Keratinocyte (primary cell): ENCODE measurements around the gene TAPBP. TPM values are rescaled to one million over a fixed set of nuclear protein-coding genes. Genes with fewer than 3 reads are reported as not detected.
A peak's percentile ranks its signal among the peaks of the same experiment; 100 is the strongest.

Experiments used
- DNase-seq: peaks from one replicate; pipeline ENCODE4 v3.0.0-alpha.2; 2011; ENCODE audit warnings: low read depth, missing footprints, low spot score
- FAIRE-seq: peaks from 2 replicates; lab custom pipeline; 2011; peaks lifted over from hg19 to GRCh38; lab: Jason Lieb, UNC
- H2AFZ ChIP-seq: 2 replicates; pipeline ENCODE4 v1.6.0; 2012; ENCODE audit warnings: low read length, control low read depth, inconsistent platforms; ENCODE audit not compliant: control insufficient read depth
- H3K27ac ChIP-seq: 2 replicates; pipeline ENCODE4 v1.5.1; 2011; ENCODE audit warnings: low read length; ENCODE audit not compliant: control insufficient read depth, insufficient read depth
- H3K27me3 ChIP-seq: 3 replicates; pipeline ENCODE4 v1.6.0; 2011; ENCODE audit warnings: low read length; ENCODE audit not compliant: control insufficient read depth, insufficient read depth; ENCODE audit errors: extremely low read depth
- H3K36me3 ChIP-seq, 2 experiments: 2 replicates in 1 of 2; 3 replicates in 1 of 2; pipeline ENCODE4 v1.5.1; 2011; ENCODE audit warnings: low read length in 2 of 2, mild to moderate bottlenecking in 1 of 2; ENCODE audit not compliant: control insufficient read depth in 2 of 2, insufficient read depth in 2 of 2; ENCODE audit errors: extremely low read depth in 1 of 2
- H3K4me1 ChIP-seq: 3 replicates; pipeline ENCODE4 v1.5.1; 2011; ENCODE audit warnings: low read length; ENCODE audit not compliant: control insufficient read depth, insufficient read depth; ENCODE audit errors: extremely low read depth
- H3K4me2 ChIP-seq: 3 replicates; pipeline ENCODE4 v1.6.0; 2011; ENCODE audit warnings: low read depth, low read length; ENCODE audit not compliant: control insufficient read depth, insufficient read depth; ENCODE audit errors: extremely low read depth
- H3K4me3 ChIP-seq, 3 experiments: fragments of 200-600 bp in 1 of 3; sonication (generic) in 1 of 3; 2 replicates in 2 of 3; 3 replicates in 1 of 3; pipeline ENCODE4 v1.5.1; 2011 to 2016; ENCODE audit warnings: low read length in 3 of 3, mild to moderate bottlenecking in 3 of 3, control low read depth in 2 of 3, inconsistent platforms in 1 of 3, low read depth in 1 of 3, mixed read lengths in 1 of 3, mixed run types in 1 of 3, moderate library complexity in 1 of 3; ENCODE audit not compliant: control insufficient read depth in 2 of 3, insufficient read depth in 2 of 3; ENCODE audit errors: extremely low read depth in 1 of 3
- H3K79me2 ChIP-seq: 2 replicates; pipeline ENCODE4 v1.6.0; 2012; ENCODE audit warnings: low read length; ENCODE audit not compliant: control insufficient read depth, insufficient read depth
- H3K9ac ChIP-seq: 3 replicates; pipeline ENCODE4 v1.6.0; 2011; ENCODE audit warnings: low read length; ENCODE audit not compliant: control insufficient read depth, insufficient read depth; ENCODE audit errors: extremely low read depth
- H3K9me1 ChIP-seq: 3 replicates; pipeline ENCODE4 v1.6.0; 2011; ENCODE audit warnings: low read length; ENCODE audit not compliant: control insufficient read depth, insufficient read depth; ENCODE audit errors: extremely low read depth
- H3K9me3 ChIP-seq: 2 replicates; pipeline ENCODE4 v1.5.1; 2012; ENCODE audit warnings: low read depth, low read length; ENCODE audit not compliant: control insufficient read depth
- H4K20me1 ChIP-seq: 3 replicates; pipeline ENCODE4 v1.6.0; 2011; ENCODE audit warnings: low read length; ENCODE audit not compliant: control insufficient read depth, insufficient read depth; ENCODE audit errors: extremely low read depth
- EZH2 ChIP-seq: IDR thresholded peaks from one replicate; pipeline ENCODE4 v1.6.1; 2012; ENCODE audit warnings: inconsistent platforms, mild to moderate bottlenecking, low read length, moderate library complexity
- dilution Hi-C: fragments of 300-500 bp; cut with MboI; formaldehyde crosslinking; loops from one replicate; pipeline ENCODE4 v1.7.0; 2020; ENCODE audit warnings: low sequenced_read_pairs; ENCODE audit not compliant: extremely low pct_ligation_motif_present
- polyA plus RNA-seq, 5 experiments: library from polyadenylated mRNA; depleted of rRNA in 3 of 5; stranded (reverse) in 3 of 5; stranded (forward) in 1 of 5; unstranded in 1 of 5; fragments of >200 nt; gene quantifications; 1 replicate in 1 of 5; 2 replicates in 3 of 5; 3 replicates in 1 of 5; pipeline versions ENCODE4 v1.2.1 to v1.2.3, GENCODE V29; 2011 to 2012; ENCODE audit warnings: missing spikeins in 2 of 5, low read depth in 1 of 5, low replicate concordance in 1 of 5
- TF ChIP-seq, protein P1 (sequence below), 3 experiments: IDR thresholded peaks in 1 of 3; conservative IDR thresholded peaks in 1 of 3; optimal IDR thresholded peaks in 1 of 3; 2 replicates in 2 of 3; 3 replicates in 1 of 3; pipeline versions ENCODE3 to v1.5.1; 2011; ENCODE audit warnings: low read length in 3 of 3, mild to moderate bottlenecking in 3 of 3, moderate library complexity in 2 of 3, control low read depth in 1 of 3, inconsistent platforms in 1 of 3; ENCODE audit not compliant: insufficient read depth in 2 of 3; ENCODE audit errors: extremely low read depth in 1 of 3

The TAPBP gene
- polyA plus RNA-seq, 1 donor (not counting 4 experiments of a cell fraction or from before 2014, with no cell fraction given) = 22.2 TPM

DNA sequence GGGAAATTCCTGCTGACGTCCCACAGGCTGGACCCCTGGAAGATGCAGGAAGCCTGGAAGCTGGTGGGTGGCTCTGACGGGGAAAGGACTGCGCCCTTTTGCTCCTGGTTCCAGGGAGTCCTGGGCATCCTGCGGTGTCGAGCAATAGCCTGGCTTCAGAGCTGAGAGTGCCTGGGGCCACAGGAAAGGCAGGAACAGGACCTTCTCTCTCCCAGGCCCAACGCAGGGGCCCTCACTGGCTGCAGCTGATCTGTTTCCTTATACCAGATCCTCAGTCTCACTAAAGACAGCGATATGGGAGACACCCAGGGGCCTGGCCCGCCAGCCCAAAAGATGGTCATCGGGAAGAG lies 35.5 kb downstream of the TAPBP start:
- DNase-seq (no peak), FAIRE-seq (no peak)
- peaks cover 34% of the 10 kb centered on the region for H4K20me1 ChIP-seq
- dilution Hi-C loops = no loop called here
- H3K27me3 ChIP-seq = no peaks in the 10 kb centered on the region
- H3K27ac ChIP-seq = no peak overlapping the region
- no peaks in the 10 kb centered on the region for H3K9me3 ChIP-seq
- H3K4me3 ChIP-seq = no peak overlapping the region
- H3K9ac ChIP-seq = no peak overlapping the region
- H2AFZ ChIP-seq = no peak overlapping the region
- no peak overlapping the region for H3K4me2 ChIP-seq
- peaks cover 31% of the 10 kb centered on the region for H3K4me1 ChIP-seq
- TF ChIP-seq, protein P1, sequence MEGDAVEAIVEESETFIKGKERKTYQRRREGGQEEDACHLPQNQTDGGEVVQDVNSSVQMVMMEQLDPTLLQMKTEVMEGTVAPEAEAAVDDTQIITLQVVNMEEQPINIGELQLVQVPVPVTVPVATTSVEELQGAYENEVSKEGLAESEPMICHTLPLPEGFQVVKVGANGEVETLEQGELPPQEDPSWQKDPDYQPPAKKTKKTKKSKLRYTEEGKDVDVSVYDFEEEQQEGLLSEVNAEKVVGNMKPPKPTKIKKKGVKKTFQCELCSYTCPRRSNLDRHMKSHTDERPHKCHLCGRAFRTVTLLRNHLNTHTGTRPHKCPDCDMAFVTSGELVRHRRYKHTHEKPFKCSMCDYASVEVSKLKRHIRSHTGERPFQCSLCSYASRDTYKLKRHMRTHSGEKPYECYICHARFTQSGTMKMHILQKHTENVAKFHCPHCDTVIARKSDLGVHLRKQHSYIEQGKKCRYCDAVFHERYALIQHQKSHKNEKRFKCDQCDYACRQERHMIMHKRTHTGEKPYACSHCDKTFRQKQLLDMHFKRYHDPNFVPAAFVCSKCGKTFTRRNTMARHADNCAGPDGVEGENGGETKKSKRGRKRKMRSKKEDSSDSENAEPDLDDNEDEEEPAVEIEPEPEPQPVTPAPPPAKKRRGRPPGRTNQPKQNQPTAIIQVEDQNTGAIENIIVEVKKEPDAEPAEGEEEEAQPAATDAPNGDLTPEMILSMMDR (optimal IDR thresholded peaks at IDR 0.05 in 1 of 3, IDR thresholded peaks at IDR 0.05 in 1 of 3, conservative IDR thresholded peaks at IDR 0.05 in 1 of 3; ENCODE audit: extremely low read depth in 1 of 3, insufficient read depth in 2 of 3, low read length in 3 of 3) = no peak
- no peak for TF ChIP-seq EZH2
- H3K36me3 ChIP-seq = peaks cover 37 to 47% of the 10 kb centered on the region in 2 experiments
- H3K9me1 ChIP-seq = peaks cover 2% of the 10 kb centered on the region
- peaks cover 26% of the 10 kb centered on the region for H3K79me2 ChIP-seq

DNA sequence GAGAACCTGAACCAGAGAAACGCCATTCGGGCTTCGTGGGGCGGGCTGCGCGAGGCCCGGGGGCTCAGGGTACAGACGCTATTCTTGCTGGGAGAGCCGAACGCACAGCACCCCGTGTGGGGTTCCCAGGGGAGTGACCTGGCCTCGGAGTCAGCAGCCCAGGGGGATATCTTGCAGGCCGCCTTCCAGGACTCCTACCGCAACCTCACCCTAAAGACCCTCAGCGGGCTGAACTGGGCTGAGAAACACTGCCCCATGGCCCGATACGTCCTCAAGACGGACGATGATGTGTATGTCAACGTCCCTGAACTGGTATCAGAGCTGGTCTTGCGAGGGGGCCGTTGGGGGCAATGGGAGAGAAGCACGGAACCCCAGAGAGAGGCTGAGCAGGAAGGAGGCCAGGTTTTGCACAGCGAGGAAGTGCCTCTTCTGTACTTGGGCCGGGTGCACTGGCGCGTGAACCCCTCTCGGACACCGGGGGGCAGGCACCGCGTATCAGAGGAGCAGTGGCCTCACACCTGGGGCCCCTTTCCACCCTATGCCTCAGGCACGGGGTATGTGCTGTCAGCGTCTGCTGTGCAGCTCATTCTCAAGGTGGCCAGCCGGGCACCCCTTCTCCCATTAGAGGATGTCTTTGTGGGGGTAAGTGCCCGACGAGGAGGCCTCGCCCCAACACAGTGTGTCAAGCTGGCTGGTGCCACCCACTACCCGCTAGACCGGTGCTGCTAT lies 36.1 kb downstream of the TAPBP start:
- FAIRE-seq = no peak
- no peaks in the 10 kb centered on the region for H3K27me3 ChIP-seq
- peaks cover 36% of the 10 kb centered on the region for H4K20me1 ChIP-seq
- H3K79me2 ChIP-seq = peaks cover 32% of the 10 kb centered on the region
- dilution Hi-C loops = no loop called here
- H2AFZ ChIP-seq = no peak overlapping the region
- peak overlapping the region; percentile 26 for H3K9ac ChIP-seq
- peaks cover 31% of the 10 kb centered on the region for H3K4me1 ChIP-seq
- H3K36me3 ChIP-seq = peaks cover 38 to 52% of the 10 kb centered on the region in 2 experiments
- H3K4me2 ChIP-seq = no peak overlapping the region
- H3K4me3 ChIP-seq = no peak overlapping the region
- H3K9me1 ChIP-seq = peaks cover 2% of the 10 kb centered on the region
- no peak overlapping the region for H3K27ac ChIP-seq
- TF ChIP-seq, protein P1 (optimal IDR thresholded peaks at IDR 0.05 in 1 of 3, IDR thresholded peaks at IDR 0.05 in 1 of 3, conservative IDR thresholded peaks at IDR 0.05 in 1 of 3; ENCODE audit: extremely low read depth in 1 of 3, insufficient read depth in 2 of 3, low read length in 3 of 3) = peak in 1 of 3 experiments; percentile 14
- TF ChIP-seq EZH2 = no peak
- H3K9me3 ChIP-seq = no peaks in the 10 kb centered on the region
- no peak for DNase-seq
